Mesenchymal stem cell (in vitro differentiated cells and primary cell): ENCODE data around the gene ANKRD9.

Experiments used
- DNase-seq: peaks from one replicate; pipeline ENCODE4 v3.0.0-alpha.2; 2013
- H2AFZ ChIP-seq: one replicate; pipeline ENCODE4 v1.6.1; 2013; ENCODE audit warnings: low read depth, mild to moderate bottlenecking, control low read depth, inconsistent platforms, low read length, moderate library complexity
- H2AK5ac ChIP-seq: 2 replicates; pipeline ENCODE4 v1.6.1; 2013; ENCODE audit warnings: low read length, moderate library complexity, mild to moderate bottlenecking, inconsistent platforms; ENCODE audit not compliant: severe bottlenecking
- H2BK120ac ChIP-seq: one replicate; pipeline ENCODE4 v1.6.1; 2013; ENCODE audit warnings: low read depth, mild to moderate bottlenecking, inconsistent platforms, low read length, moderate library complexity
- H2BK12ac ChIP-seq, 2 experiments: one replicate each; pipeline ENCODE4 v1.6.1; 2013; ENCODE audit warnings: inconsistent platforms in 2 of 2, low read length in 2 of 2, mild to moderate bottlenecking in 2 of 2, moderate library complexity in 2 of 2, control low read depth in 1 of 2
- H2BK15ac ChIP-seq: one replicate; pipeline ENCODE4 v1.6.1; 2013; ENCODE audit warnings: mild to moderate bottlenecking, low read depth, inconsistent platforms; ENCODE audit not compliant: poor library complexity, severe bottlenecking
- H2BK5ac ChIP-seq: 2 replicates; pipeline ENCODE4 v1.6.1; 2013; ENCODE audit warnings: low read depth, mild to moderate bottlenecking, low read length, control low read depth, inconsistent platforms; ENCODE audit not compliant: poor library complexity, severe bottlenecking
- H3K14ac ChIP-seq, 2 experiments: one replicate each; pipeline ENCODE4 v1.6.1; 2013; ENCODE audit warnings: inconsistent platforms in 2 of 2, low read length in 2 of 2, control low read depth in 1 of 2, mild to moderate bottlenecking in 1 of 2, moderate library complexity in 1 of 2
- H3K18ac ChIP-seq, 2 experiments: one replicate each; pipeline ENCODE4 v1.6.1; 2013; ENCODE audit warnings: inconsistent platforms in 2 of 2, low read length in 2 of 2, control low read depth in 1 of 2, low read depth in 1 of 2, mild to moderate bottlenecking in 1 of 2
- H3K23ac ChIP-seq, 2 experiments: one replicate each; pipeline ENCODE4 v1.6.1; 2013; ENCODE audit warnings: inconsistent platforms in 2 of 2, low read length in 2 of 2, mild to moderate bottlenecking in 2 of 2, moderate library complexity in 2 of 2, control low read depth in 1 of 2
- H3K27ac ChIP-seq: 2 replicates; pipeline ENCODE4 v1.5.1; 2013; ENCODE audit warnings: mild to moderate bottlenecking, moderate library complexity, low read length, control low read depth, inconsistent platforms; ENCODE audit not compliant: poor library complexity, severe bottlenecking
- H3K27me3 ChIP-seq, 2 experiments: 2 replicates each; pipeline versions ENCODE4 v1.6.1 to v1.7.0; 2013; ENCODE audit warnings: low read length in 2 of 2, mild to moderate bottlenecking in 2 of 2, moderate library complexity in 2 of 2, control low read depth in 1 of 2, inconsistent platforms in 1 of 2; ENCODE audit not compliant: control insufficient read depth in 1 of 2, insufficient read depth in 1 of 2
- H3K36me3 ChIP-seq, 2 experiments: 2 replicates each; pipeline versions ENCODE4 v1.6.1 to v1.7.0; 2013; ENCODE audit warnings: low read length in 2 of 2, control low read depth in 1 of 2, inconsistent platforms in 1 of 2, low read depth in 1 of 2, mild to moderate bottlenecking in 1 of 2; ENCODE audit not compliant: insufficient read depth in 2 of 2, control insufficient read depth in 1 of 2
- H3K4ac ChIP-seq, 2 experiments: one replicate each; pipeline ENCODE4 v1.6.1; 2013; ENCODE audit warnings: inconsistent platforms in 2 of 2, low read length in 2 of 2, mild to moderate bottlenecking in 2 of 2, moderate library complexity in 2 of 2, control low read depth in 1 of 2, low read depth in 1 of 2
- H3K4me1 ChIP-seq: 2 replicates; pipeline ENCODE4 v1.6.1; 2013; ENCODE audit warnings: low read depth, low read length, control low read depth; ENCODE audit not compliant: control insufficient read depth, insufficient read depth
- H3K4me2 ChIP-seq: 2 replicates; pipeline ENCODE4 v1.6.1; 2013; ENCODE audit warnings: low read length, mild to moderate bottlenecking, inconsistent platforms; ENCODE audit not compliant: poor library complexity, severe bottlenecking
- H3K4me3 ChIP-seq, 2 experiments: 2 replicates each; pipeline versions ENCODE4 v1.5.1 to v1.7.0; 2013; ENCODE audit warnings: low read length in 2 of 2, mild to moderate bottlenecking in 2 of 2, control low read depth in 1 of 2, low read depth in 1 of 2; ENCODE audit not compliant: insufficient read depth in 1 of 2
- H3K79me1 ChIP-seq: replicated peaks from 2 replicates; pipeline ENCODE4 v1.6.1; 2013; ENCODE audit warnings: mild to moderate bottlenecking, control low read depth, low read length, inconsistent platforms; ENCODE audit not compliant: poor library complexity, severe bottlenecking
- H3K9ac ChIP-seq: 2 replicates; pipeline ENCODE4 v1.7.0; 2013; ENCODE audit warnings: mild to moderate bottlenecking, low read length, moderate library complexity
- H3K9me3 ChIP-seq: 2 replicates; pipeline ENCODE4 v1.7.0; 2013; ENCODE audit warnings: mild to moderate bottlenecking, low read length; ENCODE audit not compliant: control insufficient read depth
- H4K8ac ChIP-seq: one replicate; pipeline ENCODE4 v1.6.1; 2013; ENCODE audit warnings: inconsistent platforms, mild to moderate bottlenecking, low read length, moderate library complexity
- H4K91ac ChIP-seq: one replicate; pipeline ENCODE4 v1.6.1; 2013; ENCODE audit warnings: mild to moderate bottlenecking, low read length, inconsistent platforms
- WGBS: methylation state at CpG from one replicate; pipeline ENCODE4 v1.1.7; 2013; ENCODE audit warnings: mixed read lengths; 5-methylcytosine and 5-hydroxymethylcytosine counted together

The ANKRD9 gene

DNA sequence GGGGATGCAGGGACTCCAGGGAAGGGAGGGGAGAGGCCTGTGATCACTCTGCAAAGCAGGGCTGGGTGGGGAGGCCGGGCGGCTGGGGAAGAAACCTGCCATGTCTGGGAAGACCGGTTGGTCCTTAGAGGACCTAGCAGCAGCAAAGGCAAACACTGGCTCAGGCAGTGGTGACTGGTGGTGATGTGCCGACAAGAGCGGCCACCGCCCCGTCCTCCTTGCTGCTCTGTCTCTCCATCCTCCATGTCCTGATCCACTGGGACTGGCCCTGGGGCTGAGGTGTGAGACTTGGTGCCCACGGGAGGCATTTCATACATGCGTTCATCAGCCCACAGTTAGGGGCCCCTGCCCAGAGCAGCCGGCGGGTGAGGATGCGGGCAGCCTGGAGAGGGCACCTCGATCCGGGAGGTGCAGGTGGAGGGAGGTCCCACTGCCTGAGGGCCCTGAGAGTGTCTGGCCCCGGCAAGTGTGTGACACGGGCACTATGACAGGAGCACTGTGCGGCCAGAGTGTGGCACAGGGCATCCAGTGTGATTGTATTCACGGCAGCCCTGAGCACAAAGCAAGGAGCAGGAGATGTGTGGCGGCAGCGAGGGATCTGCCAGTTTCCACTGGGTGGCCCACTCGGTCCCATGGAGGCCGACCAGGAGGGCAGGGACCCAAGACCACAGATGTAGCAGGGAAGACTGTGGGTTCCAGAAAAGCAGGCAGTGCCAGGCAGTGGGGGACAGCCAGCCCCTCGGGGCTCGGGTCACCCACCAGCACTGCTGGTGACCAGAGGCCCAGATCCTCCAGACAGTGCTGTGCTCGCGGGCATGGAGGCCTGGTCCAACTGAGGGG, 13.9 kb downstream of the ANKRD9 start:
- H4K8ac ChIP-seq: no peak overlapping the region
- no peak overlapping the region for H2BK120ac ChIP-seq
- no peak overlapping the region for H3K27ac ChIP-seq
- H2BK5ac ChIP-seq: no peak overlapping the region
- H4K91ac ChIP-seq: no peak overlapping the region
- H2BK15ac ChIP-seq: no peak overlapping the region
- no peak for DNase-seq
- H3K79me1 ChIP-seq: peaks cover 3% of the 10 kb centered on the region
- no peak overlapping the region for H3K18ac ChIP-seq
- H3K4me2 ChIP-seq: no peak overlapping the region
- H3K4me3 ChIP-seq: no peak overlapping the region
- no peak overlapping the region for H3K4ac ChIP-seq
- no peak overlapping the region for H3K9ac ChIP-seq
- peaks cover 27 to 60% of the 10 kb centered on the region in 2 experiments for H3K36me3 ChIP-seq
- peaks cover 9% of the 10 kb centered on the region for H3K4me1 ChIP-seq
- 96% methylated on average over 26 of the region's 26 CpGs for WGBS
- H2BK12ac ChIP-seq: no peak overlapping the region
- no peak overlapping the region for H2AK5ac ChIP-seq
- no peak overlapping the region for H3K14ac ChIP-seq
- no peaks in the 10 kb centered on the region for H3K27me3 ChIP-seq
- no peak overlapping the region for H3K23ac ChIP-seq
- no peak overlapping the region for H2AFZ ChIP-seq
- no peaks in the 10 kb centered on the region for H3K9me3 ChIP-seq

DNA sequence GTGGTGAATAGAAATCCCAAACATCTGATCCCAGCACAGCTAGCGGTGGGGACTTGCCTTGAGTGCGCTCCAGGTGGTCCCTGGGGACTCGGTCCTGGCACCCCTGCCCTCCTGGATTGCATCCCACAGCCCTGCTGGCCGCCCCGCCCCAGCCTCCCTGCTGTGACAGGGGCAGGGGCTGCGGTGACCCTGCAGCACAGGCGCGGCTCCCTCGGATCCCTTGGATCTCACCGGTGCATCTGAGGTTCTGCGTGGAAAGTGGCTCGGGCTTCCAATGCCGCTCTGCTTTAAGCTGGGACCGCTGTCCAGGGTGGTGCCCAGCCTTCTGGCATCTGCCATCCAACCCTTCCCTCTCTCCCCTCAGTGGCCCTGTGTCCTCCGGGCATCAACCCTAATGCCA, 16.0 kb downstream of the ANKRD9 start:
- H3K18ac ChIP-seq: no peak overlapping the region

GRCh38 chr14:102493096-102493495, 16.5 kb downstream of the ANKRD9 start:
- H3K27ac ChIP-seq: no peak overlapping the region
- no peak overlapping the region for H3K4me2 ChIP-seq
- no peak overlapping the region for H3K4me3 ChIP-seq
- H3K18ac ChIP-seq: no peak overlapping the region
- H3K9me3 ChIP-seq: no peaks in the 10 kb centered on the region
- no peak overlapping the region for H2AFZ ChIP-seq
- H3K27me3 ChIP-seq: no peaks in the 10 kb centered on the region
- H3K4me1 ChIP-seq: no peaks in the 10 kb centered on the region
- no peak overlapping the region for H3K14ac ChIP-seq
- no peak overlapping the region for H3K4ac ChIP-seq
- no peak overlapping the region for H2AK5ac ChIP-seq
- no peak overlapping the region for H4K8ac ChIP-seq
- H2BK5ac ChIP-seq: no peak overlapping the region
- no peak overlapping the region for H2BK12ac ChIP-seq
- no peak overlapping the region for H3K9ac ChIP-seq
- no peak overlapping the region for H4K91ac ChIP-seq
- H3K23ac ChIP-seq: no peak overlapping the region
- 96% methylated on average over 14 of the region's 15 CpGs for WGBS
- H2BK120ac ChIP-seq: no peak overlapping the region
- DNase-seq: no peak
- H3K36me3 ChIP-seq: peaks cover 13 to 37% of the 10 kb centered on the region in 2 experiments
- H2BK15ac ChIP-seq: no peak overlapping the region
- peaks cover 3% of the 10 kb centered on the region for H3K79me1 ChIP-seq

More for the DNA sequence above, 16.0 kb downstream of the ANKRD9 start:
- Histone ChIP-seq H2BK120ac (no peak overlapping the region), H3K4me1 (no peaks in the 10 kb centered on the region), H3K4ac (no peak overlapping the region), H3K27me3 (no peaks in the 10 kb centered on the region), H3K9ac (no peak overlapping the region), H2BK15ac (no peak overlapping the region), H3K27ac (no peak overlapping the region), H2BK5ac (no peak overlapping the region), H2AFZ (no peak overlapping the region), H4K91ac (no peak overlapping the region), H3K14ac (no peak overlapping the region), H3K4me3 (no peak overlapping the region), H3K4me2 (no peak overlapping the region), H2BK12ac (no peak overlapping the region), H3K79me1 (peaks cover 3% of the 10 kb centered on the region), H2AK5ac (no peak overlapping the region), H3K23ac (no peak overlapping the region), H3K36me3 (peaks cover 18 to 42% of the 10 kb centered on the region in 2 experiments), H3K9me3 (no peaks in the 10 kb centered on the region), H4K8ac (no peak overlapping the region)
- DNase-seq: no peak
- 99% methylated on average over 15 of the region's 15 CpGs for WGBS

GRCh38 chr14:102492531-102492910, 17.1 kb downstream of the ANKRD9 start:
- H3K18ac ChIP-seq: no peak overlapping the region
- H3K14ac ChIP-seq: no peak overlapping the region
- H2BK15ac ChIP-seq: no peak overlapping the region
- no peak overlapping the region for H2AK5ac ChIP-seq
- H3K36me3 ChIP-seq: peaks cover 7 to 31% of the 10 kb centered on the region in 2 experiments
- no peaks in the 10 kb centered on the region for H3K4me1 ChIP-seq
- no peak overlapping the region for H3K9ac ChIP-seq
- H2BK120ac ChIP-seq: no peak overlapping the region
- no peak overlapping the region for H2AFZ ChIP-seq
- H2BK5ac ChIP-seq: no peak overlapping the region
- DNase-seq: no peak
- H4K8ac ChIP-seq: no peak overlapping the region
- H3K4me2 ChIP-seq: no peak overlapping the region
- no peaks in the 10 kb centered on the region for H3K9me3 ChIP-seq
- H3K23ac ChIP-seq: no peak overlapping the region
- H3K27ac ChIP-seq: no peak overlapping the region
- H4K91ac ChIP-seq: no peak overlapping the region
- no peak overlapping the region for H2BK12ac ChIP-seq
- no peaks in the 10 kb centered on the region for H3K27me3 ChIP-seq
- no peak overlapping the region for H3K4ac ChIP-seq
- H3K4me3 ChIP-seq: no peak overlapping the region
- WGBS: 96% methylated on average over 17 of the region's 17 CpGs
- H3K79me1 ChIP-seq: peaks cover 3% of the 10 kb centered on the region
